ENCODE measurements around the gene SYNM.

DNA sequence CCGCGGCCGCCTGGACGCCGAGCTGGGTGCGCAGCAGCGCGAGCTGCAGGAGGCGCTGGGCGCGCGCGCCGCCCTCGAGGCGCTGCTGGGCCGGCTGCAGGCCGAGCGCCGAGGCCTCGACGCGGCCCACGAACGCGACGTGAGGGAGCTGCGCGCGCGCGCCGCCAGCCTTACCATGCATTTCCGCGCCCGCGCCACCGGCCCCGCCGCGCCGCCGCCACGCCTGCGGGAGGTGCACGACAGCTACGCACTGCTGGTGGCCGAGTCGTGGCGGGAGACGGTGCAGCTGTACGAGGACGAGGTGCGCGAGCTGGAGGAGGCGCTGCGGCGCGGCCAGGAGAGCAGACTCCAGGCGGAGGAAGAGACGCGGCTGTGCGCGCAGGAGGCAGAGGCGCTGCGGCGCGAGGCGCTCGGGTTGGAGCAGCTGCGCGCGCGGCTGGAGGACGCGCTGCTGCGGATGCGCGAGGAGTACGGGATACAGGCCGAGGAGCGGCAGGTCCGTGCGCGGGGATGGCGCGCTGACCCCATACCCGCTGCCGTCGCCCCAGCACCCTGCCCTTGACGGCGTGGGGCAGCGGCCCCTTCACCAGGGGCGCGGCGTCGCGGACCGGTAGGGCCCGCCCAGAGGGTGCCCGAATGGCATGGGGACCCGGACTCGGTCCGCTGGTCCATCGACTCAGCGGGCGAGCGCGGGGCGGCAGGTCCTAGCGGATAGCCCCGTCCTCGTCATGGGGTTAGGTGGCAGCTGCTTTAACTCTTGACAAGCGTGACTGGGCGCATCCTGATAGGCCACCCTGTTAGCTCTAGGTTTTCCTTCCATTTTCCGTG, 848 bp downstream of the SYNM start:
- TF ChIP-seq, protein P1, sequence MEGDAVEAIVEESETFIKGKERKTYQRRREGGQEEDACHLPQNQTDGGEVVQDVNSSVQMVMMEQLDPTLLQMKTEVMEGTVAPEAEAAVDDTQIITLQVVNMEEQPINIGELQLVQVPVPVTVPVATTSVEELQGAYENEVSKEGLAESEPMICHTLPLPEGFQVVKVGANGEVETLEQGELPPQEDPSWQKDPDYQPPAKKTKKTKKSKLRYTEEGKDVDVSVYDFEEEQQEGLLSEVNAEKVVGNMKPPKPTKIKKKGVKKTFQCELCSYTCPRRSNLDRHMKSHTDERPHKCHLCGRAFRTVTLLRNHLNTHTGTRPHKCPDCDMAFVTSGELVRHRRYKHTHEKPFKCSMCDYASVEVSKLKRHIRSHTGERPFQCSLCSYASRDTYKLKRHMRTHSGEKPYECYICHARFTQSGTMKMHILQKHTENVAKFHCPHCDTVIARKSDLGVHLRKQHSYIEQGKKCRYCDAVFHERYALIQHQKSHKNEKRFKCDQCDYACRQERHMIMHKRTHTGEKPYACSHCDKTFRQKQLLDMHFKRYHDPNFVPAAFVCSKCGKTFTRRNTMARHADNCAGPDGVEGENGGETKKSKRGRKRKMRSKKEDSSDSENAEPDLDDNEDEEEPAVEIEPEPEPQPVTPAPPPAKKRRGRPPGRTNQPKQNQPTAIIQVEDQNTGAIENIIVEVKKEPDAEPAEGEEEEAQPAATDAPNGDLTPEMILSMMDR (IDR thresholded peaks at IDR 0.05): peak in 2 of 4 experiments; percentile 6 to 11
- TF ChIP-seq POLR2A (IDR thresholded peaks at IDR 0.05): no peak
